ENCODE measurements around the gene DAB2IP.

DAB2IP gene

DNA sequence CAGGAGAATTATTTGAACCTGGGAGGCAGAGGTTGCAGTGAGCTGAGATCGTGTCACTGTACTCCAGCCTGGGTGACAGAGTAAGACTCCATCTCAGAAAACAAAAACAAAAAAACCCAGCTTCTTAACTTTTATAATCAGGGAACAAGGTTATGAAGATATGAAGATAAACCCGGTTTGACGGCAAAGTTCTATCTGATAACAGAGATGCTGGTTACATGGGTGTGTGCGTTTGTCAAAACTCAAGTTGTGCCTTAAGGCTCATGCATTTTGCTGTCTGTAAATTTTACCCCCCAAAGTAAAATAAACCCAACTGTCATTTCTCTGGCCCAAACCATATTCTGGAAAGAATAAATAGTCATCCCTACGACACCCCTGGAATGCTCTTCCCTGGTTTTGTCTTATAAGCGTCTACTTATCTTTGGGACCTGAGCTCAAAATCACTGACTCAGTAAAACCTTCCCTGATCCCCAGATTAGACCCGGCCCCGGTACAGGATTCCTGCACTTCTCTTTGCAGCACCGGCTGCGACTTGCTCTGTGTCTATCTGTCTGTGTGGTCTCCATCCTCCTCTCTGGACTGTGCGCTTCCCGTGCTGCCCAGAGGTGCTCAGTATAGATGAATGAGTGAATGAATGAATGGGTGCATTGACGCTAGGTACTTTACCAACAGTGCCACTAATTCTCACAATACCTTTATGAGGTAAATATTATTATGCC is 172.2 kb downstream of the DAB2IP start:
- DNase-seq, result no peak

DNA sequence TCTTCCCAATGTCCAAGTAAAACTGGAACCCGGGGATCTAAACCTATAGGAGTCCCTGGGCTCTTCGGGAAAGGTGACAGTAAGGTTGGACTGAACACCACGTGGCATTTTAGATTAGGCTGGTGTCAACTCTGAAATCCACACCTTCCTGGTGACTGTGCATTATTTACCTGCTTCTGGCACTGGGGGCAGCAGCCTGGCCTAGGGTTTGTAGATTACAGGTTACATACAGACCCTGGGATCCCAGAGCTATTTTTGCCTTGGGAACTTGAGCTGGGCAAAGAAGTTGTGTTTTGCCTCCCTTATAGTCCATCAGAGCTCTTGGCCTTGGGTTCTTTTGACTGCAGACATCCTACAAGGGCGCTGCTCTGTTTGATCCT is 173.2 kb downstream of the DAB2IP start:
- no peak for DNase-seq

DNA sequence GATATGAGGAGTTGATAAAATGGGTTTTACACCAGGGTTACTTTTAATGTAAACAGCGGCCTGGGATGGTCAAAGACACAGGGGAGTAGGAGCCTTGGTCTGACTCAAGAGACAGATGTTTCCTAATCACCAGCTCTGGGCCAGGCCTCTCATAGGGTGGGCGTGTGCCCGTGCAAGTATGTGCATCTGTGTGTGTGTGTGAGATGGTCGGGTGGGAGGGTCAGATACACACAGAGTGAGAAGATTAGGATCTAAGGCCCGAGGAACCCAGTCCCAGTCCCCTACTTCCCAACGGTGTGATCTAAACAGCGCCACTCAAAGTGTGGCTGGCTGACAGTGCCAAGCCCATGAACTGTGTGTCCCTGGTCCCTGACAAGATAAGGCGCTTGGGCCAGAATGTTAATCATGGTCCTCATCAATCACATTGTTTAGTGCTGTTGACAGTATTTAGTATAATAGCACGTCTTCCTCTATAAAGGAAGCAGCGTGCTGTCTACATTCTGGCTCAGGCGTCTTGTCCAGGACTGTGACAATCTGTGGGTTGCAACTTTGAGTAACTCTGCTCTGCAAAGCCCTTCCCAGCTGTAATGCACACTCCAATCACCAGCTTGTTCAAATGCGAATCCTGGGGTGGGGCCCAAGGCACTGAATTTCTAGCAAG is 173.7 kb downstream of the DAB2IP start:
- DNase-seq, result no peak

DNA sequence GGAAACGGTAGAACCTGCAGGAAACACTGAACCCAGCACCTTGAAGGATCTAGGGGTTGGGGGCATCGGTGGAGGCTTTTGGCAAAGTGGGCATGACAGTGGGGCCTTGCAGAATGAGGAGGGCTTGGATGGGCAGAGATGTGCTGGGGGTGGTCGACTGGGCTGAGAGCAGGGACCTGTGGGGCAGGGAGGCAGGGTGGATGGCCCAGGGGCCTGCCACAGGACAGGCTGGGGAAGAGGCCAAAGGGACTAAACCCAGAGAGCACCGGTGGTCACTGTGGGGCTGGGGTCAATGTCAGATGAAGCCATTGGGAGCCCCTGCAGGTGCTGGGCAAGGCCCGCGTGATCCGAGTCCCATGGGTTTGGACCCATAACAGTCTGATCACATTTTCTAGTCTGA is 175.3 kb downstream of the DAB2IP start:
- DNase-seq, result no peak

DNA sequence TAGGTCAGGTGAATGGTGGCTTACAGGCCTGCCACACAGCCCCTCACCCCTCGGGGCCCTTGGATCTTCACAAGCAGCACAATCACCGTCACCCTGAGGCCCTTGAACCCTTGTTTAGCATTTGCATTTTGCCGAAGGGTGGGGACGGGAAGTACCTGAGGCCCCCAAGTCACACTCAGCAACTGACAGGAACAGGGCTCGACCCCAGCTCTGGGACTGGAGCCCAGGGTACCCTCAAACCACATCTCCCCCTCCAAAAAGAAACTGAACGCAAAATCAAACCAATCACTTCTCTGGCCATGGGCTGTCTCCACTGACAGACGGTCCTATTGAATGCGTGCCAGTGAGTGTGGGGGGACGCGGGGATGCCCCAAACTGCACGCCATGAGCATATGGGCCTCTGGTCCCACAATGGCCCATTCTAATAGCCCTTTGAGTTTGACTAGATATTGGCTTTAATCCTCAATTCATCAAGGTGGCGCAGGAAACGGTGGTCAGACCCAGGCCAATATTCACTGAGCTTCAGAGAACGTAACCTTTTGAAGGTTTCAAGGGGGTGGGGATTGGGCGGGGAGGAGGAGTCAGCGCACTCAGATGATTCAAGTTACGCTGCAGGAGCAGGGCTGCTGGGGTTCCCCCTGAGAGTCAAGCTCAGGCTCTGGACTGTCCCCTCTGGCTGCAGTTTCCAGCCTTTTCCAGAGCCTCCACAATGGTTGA is 176.0 kb downstream of the DAB2IP start:
- DNase-seq, result no peak

DNA sequence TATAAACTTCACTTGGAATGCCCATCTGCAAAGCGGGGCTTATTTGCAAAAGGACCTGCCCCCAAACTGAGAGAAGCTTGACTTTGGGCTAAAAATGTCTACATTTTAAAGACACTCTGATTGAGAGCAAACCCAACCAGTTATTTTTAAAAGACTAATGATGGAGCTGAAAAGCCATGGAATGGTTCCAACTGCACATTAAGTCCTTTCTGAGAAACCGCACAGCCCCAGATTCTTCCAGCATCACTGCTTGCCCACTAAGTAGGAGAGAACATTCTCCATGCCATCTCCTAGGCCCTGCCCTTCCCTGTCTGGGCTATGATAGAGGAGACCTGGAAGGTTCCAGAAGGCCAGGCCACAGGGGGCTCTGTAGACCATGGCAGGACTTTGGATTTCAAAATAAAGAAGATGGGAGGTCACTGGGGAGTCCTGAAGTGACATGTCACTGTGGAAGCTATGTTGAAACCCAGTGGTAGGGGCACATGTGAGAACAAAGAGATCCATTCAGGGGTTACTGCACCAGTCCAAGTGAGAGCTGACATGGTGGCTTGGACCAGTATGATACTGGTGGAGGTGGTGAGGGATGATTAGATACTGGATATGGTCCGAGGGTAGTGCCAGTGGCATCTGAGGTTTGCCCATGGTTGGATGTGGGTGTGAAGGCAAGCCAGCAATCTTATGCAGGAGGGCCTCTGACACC is 179.2 kb downstream of the DAB2IP start:
- no peak for DNase-seq

DNA sequence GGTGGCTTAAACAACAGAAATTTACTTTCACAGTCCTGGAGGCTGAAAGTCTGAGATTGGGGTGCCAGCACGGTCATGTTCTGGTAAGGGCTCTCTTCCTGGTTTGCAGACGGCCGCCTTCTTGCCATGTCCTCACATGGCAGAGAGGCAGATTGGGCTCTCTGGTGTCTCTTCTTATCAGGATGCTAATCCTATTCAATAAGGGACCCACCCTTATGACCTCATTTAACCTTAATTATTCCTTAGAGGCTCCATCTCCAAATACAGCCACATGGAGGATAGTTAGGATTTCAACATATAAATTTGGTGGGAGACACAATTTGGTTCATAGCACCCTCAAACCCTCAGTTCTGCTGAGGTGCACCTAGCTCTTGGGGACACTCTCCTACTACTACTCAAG is 180.4 kb downstream of the DAB2IP start:
- DNase-seq, result no peak

DNA sequence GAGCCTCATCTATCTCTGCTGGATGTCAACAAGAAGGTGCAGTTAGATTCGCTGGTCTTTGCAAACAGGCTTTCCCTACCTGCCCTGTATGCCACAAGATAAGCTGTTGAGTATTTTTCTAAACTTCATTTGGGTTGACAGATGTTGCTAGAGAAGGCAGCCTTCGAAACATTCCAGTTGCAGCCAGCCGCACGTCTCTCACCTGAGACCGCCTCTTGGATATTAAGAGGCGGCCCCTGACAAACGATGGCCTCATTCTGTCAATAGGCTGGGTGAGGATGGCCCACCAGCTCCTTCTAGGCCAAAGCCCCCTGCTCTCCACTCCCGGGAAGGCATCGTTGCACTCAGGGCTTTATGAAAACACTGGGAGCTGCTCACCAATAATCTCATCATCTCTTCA is 181.6 kb downstream of the DAB2IP start:
- no peak for DNase-seq
